ENCODE data around the gene CLK4. TPM values are rescaled to one million over a fixed set of nuclear protein-coding genes. Genes with fewer than 3 reads are reported as not detected.

CLK4 gene
- total RNA-seq, 4 donors from 2014 or later: 18.4 to 38.3 (median 34.2) TPM

- no peak overlapping the region for H3K4me3 ChIP-seq (ENCODE audit: low read depth, poor library complexity, severe bottlenecking)
- 61 to 74% methylated on average over 4 of the region's 4 CpGs for WGBS, 2 donors
- no peak for DNase-seq (ENCODE audit: low spot score in 2 of 2)
- TF ChIP-seq, protein P1, sequence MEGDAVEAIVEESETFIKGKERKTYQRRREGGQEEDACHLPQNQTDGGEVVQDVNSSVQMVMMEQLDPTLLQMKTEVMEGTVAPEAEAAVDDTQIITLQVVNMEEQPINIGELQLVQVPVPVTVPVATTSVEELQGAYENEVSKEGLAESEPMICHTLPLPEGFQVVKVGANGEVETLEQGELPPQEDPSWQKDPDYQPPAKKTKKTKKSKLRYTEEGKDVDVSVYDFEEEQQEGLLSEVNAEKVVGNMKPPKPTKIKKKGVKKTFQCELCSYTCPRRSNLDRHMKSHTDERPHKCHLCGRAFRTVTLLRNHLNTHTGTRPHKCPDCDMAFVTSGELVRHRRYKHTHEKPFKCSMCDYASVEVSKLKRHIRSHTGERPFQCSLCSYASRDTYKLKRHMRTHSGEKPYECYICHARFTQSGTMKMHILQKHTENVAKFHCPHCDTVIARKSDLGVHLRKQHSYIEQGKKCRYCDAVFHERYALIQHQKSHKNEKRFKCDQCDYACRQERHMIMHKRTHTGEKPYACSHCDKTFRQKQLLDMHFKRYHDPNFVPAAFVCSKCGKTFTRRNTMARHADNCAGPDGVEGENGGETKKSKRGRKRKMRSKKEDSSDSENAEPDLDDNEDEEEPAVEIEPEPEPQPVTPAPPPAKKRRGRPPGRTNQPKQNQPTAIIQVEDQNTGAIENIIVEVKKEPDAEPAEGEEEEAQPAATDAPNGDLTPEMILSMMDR (IDR thresholded peaks at IDR 0.05): no peak
- no peak for TF ChIP-seq POLR2A (IDR thresholded peaks at IDR 0.05)
- intact Hi-C loops (cut with DNase I; ENCODE audit: low total_unique reads): no loop called here
Observed at GRCh38 chr5:178622679-178623247, 4.1 kb downstream of the CLK4 start.

DNA sequence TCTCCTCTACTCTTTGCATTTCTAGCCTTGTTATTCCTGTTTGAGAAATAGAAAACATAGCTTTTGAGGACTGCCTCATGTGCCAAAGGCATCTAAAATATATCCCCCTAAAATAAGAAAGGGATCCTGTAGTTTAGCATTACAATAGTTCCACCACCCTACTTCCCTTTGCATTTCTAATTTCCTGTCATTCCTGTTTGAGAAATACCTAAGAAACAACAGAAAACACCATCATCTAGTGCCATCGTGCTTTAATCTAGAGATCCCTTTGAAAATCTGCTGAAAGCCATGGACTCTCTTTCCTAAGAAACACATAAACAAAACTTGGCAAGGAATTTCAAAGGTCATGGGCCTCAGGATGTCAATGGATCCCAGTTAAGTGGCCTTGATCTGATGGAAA lies 7.5 kb downstream of the CLK4 start:
- no peak for TF ChIP-seq POLR2A (IDR thresholded peaks at IDR 0.05)
- TF ChIP-seq, protein P1 (IDR thresholded peaks at IDR 0.05): no peak
- H3K4me3 ChIP-seq (ENCODE audit: low read depth, poor library complexity, severe bottlenecking): no peak overlapping the region
- 61 to 70% methylated on average over 1 of the region's 1 CpG for WGBS, 2 donors
- DNase-seq (ENCODE audit: low spot score in 2 of 2): no peak
- intact Hi-C loops (cut with DNase I; ENCODE audit: low total_unique reads): no loop called here

GRCh38 chr5:178612299-178612698 lies 14.6 kb downstream of the CLK4 start:
- intact Hi-C loops (cut with DNase I; ENCODE audit: low total_unique reads): no loop called here
- TF ChIP-seq, protein P1 (IDR thresholded peaks at IDR 0.05): no peak
- no peak for TF ChIP-seq POLR2A (IDR thresholded peaks at IDR 0.05)
- no peak overlapping the region for H3K4me3 ChIP-seq (ENCODE audit: low read depth, poor library complexity, severe bottlenecking)
- 77 to 82% methylated on average over 7 of the region's 7 CpGs for WGBS, 2 donors
- DNase-seq (ENCODE audit: low spot score in 2 of 2): no peak

GRCh38 chr5:178606269-178606668 lies 20.6 kb downstream of the CLK4 start:
- TF ChIP-seq, protein P1 (IDR thresholded peaks at IDR 0.05): no peak
- no peak for TF ChIP-seq POLR2A (IDR thresholded peaks at IDR 0.05)
- no peak for DNase-seq (ENCODE audit: low spot score in 2 of 2)
- H3K4me3 ChIP-seq (ENCODE audit: low read depth, poor library complexity, severe bottlenecking): no peak overlapping the region
- intact Hi-C loops (cut with DNase I; ENCODE audit: low total_unique reads): no loop called here
- 86 to 92% methylated on average over 3 of the region's 3 CpGs for WGBS, 2 donors

DNA sequence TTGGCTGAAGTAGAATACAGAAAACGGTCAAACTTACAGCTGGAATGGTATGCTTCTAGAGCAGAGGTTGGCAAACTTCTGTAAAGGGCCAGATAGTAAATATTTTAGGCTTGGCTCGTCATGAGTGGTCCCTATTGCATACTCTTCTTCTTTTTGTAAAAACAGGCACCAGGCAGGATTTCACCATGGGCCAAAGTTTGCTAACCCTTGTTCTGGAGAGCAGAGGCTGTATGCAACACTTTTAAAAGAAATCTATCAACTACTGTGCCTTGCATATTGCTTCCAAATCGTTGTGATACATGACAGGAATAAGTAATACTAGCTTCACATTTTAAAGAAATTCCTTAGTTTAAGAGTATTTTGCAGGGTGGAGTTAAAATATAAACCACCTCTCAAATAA lies 21.1 kb downstream of the CLK4 start:
- no peak for DNase-seq (ENCODE audit: low spot score in 2 of 2)
- H3K4me3 ChIP-seq (ENCODE audit: low read depth, poor library complexity, severe bottlenecking): no peak overlapping the region
- no peak for TF ChIP-seq POLR2A (IDR thresholded peaks at IDR 0.05)
- TF ChIP-seq, protein P1 (IDR thresholded peaks at IDR 0.05): no peak
- intact Hi-C loops (cut with DNase I; ENCODE audit: low total_unique reads): no loop called here
- WGBS, 2 donors: 75 to 83% methylated on average over 3 of the region's 3 CpGs

DNA sequence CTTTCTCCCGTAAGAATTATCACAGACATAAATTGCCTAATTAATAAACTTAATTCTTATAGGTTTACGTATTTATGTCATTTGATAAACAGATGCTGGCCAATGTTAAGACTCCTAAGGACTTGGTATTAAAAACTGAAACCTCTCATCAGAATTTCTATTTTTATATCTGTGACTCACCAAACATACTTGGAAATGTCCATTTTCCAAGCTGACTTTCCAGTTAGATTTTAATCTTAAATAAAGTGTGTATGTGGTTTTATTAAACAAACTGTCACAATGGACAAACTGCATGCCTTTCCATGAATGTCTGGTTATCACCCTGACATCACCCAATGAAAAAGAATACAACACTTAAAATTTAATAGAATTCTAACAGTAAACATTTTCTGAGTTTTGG lies 24.1 kb downstream of the CLK4 start:
- DNase-seq (ENCODE audit: low spot score in 2 of 2): no peak
- no peak overlapping the region for H3K4me3 ChIP-seq (ENCODE audit: low read depth, poor library complexity, severe bottlenecking)
- WGBS, 2 donors: 91 to 95% methylated on average over 2 of the region's 2 CpGs
- TF ChIP-seq POLR2A (IDR thresholded peaks at IDR 0.05): no peak
- TF ChIP-seq, protein P1 (IDR thresholded peaks at IDR 0.05): no peak
- intact Hi-C loops (cut with DNase I; ENCODE audit: low total_unique reads): no loop called here
